GM21526 (cell line): Measurements from ENCODE around the gene ACER3.
"Not testable (repeated sequence)": the region's sequence is repeated elsewhere in the genome, so short reads cannot be mapped to it uniquely, and the experiment has no call there.

Experiments used
- ATAC-seq: cut with Tn5 transposase; IDR thresholded peaks from one replicate; pipeline ENCODE4 v1.9.1; 2021; ENCODE audit warnings: moderate library complexity; ENCODE audit not compliant: unreplicated experiment, low FRiP score

Gene ACER3

GRCh38 chr11:76835928-76836612, 24.6 kb upstream of the ACER3 start:
- no peak for ATAC-seq

GRCh38 chr11:76836613-76837291, 24.0 kb upstream of the ACER3 start:
- ATAC-seq: no peak

DNA sequence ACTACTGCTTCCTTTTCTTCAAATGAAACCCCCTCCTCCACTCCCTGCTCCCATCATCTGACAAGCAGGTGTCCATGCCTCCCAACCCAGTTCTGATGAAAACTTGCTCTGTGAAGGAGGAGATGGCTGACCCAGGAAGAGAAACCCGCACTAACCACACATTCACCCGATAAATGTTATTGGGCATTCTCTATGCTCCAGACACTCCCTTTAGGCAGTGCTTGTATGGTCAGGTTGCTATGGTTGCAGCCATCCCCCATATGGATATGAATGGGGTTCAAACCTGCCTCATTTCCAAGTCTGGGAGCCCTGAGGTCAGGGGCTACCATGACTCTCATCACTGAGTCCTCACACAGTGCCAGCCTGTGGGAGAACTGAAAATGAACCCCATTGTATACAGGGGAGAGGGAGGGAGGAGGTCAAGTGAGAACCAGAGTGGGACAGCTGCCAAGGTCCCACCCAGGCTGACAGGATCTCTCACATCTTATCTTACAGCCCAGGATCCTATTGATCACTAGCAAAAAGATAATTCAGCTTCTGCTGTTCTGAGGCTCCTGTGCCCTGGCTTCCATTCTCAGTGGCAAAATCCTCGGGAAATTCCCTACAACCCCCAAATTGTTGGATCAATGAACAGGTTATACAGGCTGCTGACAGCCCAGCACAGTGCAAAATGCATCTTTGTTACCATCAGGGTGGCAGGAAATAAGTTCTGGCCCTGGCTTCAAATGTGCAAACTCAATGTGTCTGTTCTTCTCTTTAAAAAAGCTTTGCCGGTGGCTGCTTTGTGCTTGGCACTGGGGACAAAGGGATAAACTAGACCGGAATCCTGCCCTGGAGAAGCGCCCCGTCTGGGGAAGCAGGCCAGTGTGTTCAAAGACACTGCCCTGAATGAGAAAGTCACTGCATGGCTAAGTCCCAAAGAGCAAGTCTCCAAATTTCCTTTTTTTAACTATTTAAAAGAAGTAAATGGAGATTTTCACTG, 22.7 kb upstream of the ACER3 start:
- ATAC-seq: no peak

DNA sequence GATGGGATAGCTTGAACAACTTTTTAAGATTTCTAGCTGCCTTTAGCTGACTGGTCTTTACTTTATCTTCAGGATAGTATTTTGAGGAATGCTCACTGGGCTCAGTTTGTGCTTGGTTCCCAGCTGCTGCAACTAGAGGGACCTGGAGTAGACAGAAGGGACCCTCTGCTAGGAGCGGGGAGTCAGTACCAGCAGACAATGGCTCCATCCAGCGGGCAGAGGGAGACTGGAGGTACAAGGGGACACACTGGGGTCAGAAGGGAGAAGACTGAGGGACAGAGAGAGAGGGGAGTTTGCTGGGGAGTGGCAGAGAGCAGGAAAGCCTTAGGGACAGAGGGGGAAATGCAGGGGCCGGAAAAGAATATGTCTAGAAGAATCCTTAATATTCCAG, 22.0 kb upstream of the ACER3 start:
- no peak for ATAC-seq

- no peak for ATAC-seq
Observed at GRCh38 chr11:76839311-76839710, 21.4 kb upstream of the ACER3 start.

- ATAC-seq: no peak
Observed at GRCh38 chr11:76841923-76842452, 18.7 kb upstream of the ACER3 start.

DNA sequence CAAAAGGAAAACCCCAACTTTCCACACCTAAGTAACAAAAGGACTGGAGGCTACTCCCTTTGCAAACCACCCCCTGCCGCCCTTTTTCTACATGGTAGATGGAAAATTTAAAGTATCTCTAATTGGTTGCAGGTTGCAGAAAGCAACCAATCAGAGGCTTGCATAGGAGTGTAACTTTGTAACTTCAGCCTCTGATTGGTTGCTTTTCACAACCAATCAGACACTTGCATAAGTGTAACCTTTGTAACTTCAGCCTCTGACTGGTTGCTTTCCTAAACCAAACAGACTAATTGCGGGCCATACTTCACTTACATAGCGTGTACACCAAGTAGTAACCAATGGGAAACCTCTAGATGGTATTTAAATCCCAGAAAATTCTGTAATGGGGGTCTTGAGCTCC, 16.8 kb upstream of the ACER3 start:
- ATAC-seq: no peak

GRCh38 chr11:76844511-76844910, 16.2 kb upstream of the ACER3 start:
- ATAC-seq: no peak

GRCh38 chr11:76845069-76845468, 15.6 kb upstream of the ACER3 start:
- ATAC-seq: no peak

DNA sequence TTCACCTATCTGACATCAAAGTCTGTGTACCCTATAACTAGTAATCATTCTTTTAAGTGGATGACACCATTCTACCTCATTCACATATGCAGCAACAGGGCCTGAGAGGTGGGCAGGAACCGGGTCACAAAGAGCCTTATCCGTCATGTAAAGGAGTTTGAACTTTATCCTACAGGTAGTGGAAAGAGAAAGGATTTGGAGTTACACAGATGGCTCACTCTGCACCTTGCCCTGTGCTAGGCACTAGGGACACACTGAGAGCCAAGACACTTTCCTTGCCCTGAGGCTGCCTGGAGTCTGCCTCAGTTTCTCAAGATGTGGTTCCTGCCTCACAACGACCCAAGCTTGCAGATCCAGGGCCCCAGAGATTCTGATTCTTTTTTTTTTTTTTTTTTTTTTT, 14.3 kb upstream of the ACER3 start:
- no peak for ATAC-seq

- no peak for ATAC-seq
Observed at GRCh38 chr11:76849376-76849775, 11.3 kb upstream of the ACER3 start.

DNA sequence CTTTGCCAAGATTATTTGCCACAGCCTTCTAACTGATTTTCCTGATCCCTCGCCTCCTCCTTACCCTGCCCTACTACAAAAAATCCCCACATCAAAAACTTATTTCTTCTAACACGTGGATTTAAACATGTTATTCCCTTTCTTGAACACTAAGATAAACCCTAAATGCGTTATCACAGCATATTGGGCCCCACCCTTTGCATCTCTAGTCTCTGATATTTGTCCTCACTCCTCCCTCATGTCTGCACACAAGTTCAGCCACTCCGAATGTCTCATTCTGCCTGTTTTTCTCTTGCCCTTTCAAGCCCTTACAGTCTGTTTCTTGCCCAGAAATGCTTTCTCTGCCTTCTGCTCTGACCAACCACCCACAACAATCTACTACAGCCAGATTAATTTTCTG, 10.6 kb upstream of the ACER3 start:
- ATAC-seq: no peak

DNA sequence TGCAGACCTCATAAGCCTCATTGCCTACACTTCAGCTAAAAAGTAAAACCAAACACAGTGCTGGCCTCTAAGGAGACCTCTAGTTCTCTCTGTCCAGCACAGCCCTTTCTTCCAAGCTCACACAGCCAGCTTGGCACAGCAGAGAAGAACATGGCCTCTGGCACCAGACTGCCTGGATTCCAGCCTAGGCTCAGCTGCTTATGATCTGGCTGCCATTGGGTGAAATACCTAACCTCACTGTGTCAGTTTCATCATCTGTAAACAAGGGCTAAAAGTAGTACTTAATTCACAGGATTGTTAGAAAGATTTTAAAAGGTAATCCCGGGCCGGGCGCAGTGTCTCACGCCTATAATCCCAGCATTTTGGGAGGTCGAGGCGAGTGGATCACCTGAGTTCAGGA, 9.9 kb upstream of the ACER3 start:
- ATAC-seq: no peak

DNA sequence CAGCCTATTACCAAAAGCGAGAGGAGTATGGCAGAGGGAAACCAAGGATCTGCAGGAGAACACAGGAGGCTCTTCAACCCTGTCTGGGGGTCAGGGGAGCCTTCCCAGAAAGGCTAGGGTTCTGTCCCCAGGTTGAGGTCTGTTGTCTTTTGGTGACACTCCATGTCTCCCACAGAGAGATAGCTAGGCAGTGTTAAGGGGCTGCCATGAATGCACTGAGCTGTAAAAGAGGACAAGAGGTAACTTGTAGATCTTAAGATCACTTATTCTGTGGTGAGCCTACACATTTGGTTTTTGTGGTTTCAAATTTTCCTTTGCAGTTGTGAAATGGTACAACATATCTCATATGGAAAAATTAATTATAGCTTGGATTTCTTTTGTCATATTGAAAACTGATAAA, 6.0 kb upstream of the ACER3 start:
- ATAC-seq: no peak

DNA sequence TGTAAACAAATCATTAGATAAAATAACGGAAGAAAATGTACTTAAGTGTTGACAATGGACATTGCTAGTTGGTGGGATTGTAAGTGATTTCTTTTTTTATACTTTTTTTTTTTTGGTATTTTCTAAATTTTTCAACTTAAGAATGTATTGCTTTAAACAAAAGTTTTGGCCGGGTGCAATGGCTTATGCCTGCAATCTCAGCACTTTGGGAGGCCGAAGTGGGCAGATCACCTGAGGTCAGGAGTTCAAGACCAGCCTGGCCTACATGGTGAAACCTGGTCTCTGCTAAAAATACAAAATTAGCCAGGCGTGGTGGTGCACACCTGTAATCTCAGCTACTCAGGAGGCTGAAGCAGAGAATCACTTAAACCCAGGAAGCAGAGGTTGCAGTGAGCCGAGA, 5.0 kb upstream of the ACER3 start:
- not testable (repeated sequence) for ATAC-seq

GRCh38 chr11:76856106-76856505, 4.6 kb upstream of the ACER3 start:
- ATAC-seq: no peak

GRCh38 chr11:76856571-76856970, 4.1 kb upstream of the ACER3 start:
- no peak for ATAC-seq

DNA sequence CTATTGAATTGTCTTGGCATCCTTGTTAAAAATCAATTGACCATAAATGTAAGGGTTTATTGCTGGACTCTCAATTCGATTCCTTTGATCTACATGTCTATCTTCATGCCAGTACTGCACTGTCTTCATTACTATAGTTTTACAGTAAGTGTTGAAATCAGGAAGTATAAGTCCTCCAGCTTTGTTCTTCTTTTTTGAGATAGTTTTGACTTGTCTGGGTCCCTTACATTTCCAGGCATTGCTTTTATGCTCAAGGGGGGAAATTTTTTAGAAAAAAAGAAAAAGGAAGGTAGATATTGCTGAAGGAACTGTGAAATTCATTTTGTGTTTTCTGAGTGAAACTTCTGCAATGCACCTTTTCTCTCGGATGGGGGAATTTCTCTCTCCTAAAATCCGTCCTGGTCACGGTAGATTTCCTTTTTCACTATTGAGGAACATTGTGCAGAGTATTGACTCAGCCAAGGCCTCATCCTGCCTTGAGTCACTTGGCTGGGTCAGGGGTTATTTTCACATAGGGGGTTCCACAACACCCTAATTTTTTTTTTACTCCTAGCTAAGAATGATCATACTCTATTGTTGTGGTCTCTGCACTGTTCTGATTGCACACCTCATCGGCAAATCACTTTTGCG, 2.8 kb upstream of the ACER3 start:
- ATAC-seq: no peak

DNA sequence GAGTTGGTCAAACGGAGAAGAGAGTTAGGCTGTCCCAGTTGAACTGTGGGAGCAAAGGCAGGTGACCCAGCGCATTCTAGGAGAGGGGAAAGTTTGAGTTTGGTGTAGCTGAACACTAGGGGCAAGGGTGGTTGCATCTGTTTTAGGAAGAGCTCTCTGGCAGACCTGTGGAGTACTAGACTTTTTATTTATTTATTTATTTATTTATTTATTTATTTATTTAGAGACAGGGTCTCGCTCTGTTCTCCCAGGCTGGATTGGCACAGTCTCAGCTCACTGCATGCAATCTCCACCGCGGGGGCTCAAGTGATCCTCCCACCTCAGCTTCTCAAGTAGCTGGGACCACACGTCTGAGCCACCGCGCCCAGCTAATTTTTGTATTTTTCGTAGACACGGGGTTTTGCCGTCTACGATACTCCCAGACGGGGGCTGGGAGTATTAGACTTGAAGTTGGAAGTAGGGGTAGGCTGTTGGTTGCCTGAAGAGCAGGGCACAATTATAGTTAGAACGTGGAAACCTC, 950 bp upstream of the ACER3 start:
- no peak for ATAC-seq

DNA sequence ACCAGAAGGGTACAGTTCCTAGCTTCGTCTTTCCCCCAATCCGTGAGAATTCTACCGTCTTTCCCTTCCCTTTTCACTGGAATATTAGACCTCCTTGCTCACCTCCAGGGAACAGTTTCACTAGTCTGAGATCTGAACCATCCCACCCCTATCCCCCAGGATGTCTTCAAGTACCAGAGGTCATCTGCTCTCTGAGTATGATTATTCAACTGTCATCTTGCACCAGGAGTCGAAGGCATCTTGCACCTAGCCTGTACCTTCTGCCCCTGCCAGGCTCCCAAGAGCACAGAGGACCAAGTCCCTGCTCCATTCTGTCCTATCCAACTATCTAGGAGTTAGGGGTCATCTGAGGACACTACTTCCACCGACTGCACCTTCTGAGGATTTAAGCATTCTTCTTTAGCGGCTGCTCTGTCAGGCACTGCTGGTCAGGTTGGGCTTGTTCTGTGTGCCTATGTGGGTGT, 804 bp downstream of the ACER3 start:
- ATAC-seq: no peak
